ENCODE results near the gene ITGA3. TPM values are rescaled to one million over a fixed set of nuclear protein-coding genes. Genes with fewer than 3 reads are reported as not detected.

ITGA3 gene
- polyA plus RNA-seq, 1 experiment, result 39.9 TPM

GRCh38 chr17:50022463-50023130 is 33.3 kb upstream of the ITGA3 start:
- no peak for TF ChIP-seq CTCF (IDR thresholded peaks at IDR 0.05; ENCODE audit: low read depth, low read length)
- CTCF ChIA-PET, result interaction anchor here (0.8 to 1.1 kb wide), 4 partner anchors 17 to 72 kb away, joined by 3 to 10 read pairs (median 5); partner anchors contain the start of gene PDK2
- no peak overlapping the region for H3K27ac ChIP-seq (ENCODE audit: low read depth, low read length)
- peaks cover 3% of the 10 kb centered on the region for H3K27me3 ChIP-seq (ENCODE audit: control insufficient read depth, insufficient read depth, low read length)
- H3K9me3 ChIP-seq (ENCODE audit: control insufficient read depth, insufficient read depth, low read length), result no peaks in the 10 kb centered on the region
- H3K4me3 ChIP-seq (ENCODE audit: low read depth, low read length), result no peak overlapping the region
- POLR2A ChIA-PET, result no interaction called here
- DNase-seq (ENCODE audit: low read depth, low spot score), result no peak

GRCh38 chr17:50023520-50023919 is 32.4 kb upstream of the ITGA3 start:
- TF ChIP-seq CTCF (IDR thresholded peaks at IDR 0.05; ENCODE audit: low read depth, low read length), result no peak
- no peak overlapping the region for H3K4me3 ChIP-seq (ENCODE audit: low read depth, low read length)
- no peak for DNase-seq (ENCODE audit: low read depth, low spot score)
- ChIA-PET POLR2A (no interaction called here), CTCF (no interaction called here)
- no peaks in the 10 kb centered on the region for H3K9me3 ChIP-seq (ENCODE audit: control insufficient read depth, insufficient read depth, low read length)
- no peak overlapping the region for H3K27ac ChIP-seq (ENCODE audit: low read depth, low read length)
- H3K27me3 ChIP-seq (ENCODE audit: control insufficient read depth, insufficient read depth, low read length), result peaks cover 3% of the 10 kb centered on the region

- no peak for DNase-seq (ENCODE audit: low read depth, low spot score)
- POLR2A ChIA-PET, result no interaction called here
- H3K27me3 ChIP-seq (ENCODE audit: control insufficient read depth, insufficient read depth, low read length), result peaks cover 3% of the 10 kb centered on the region
- CTCF ChIA-PET, result interaction anchor here (2.7 to 4.5 kb wide), 2 partner anchors 62 to 69 kb away, joined by 32 to 85 read pairs; no protein-coding TSS in a partner anchor
- no peak overlapping the region for H3K4me3 ChIP-seq (ENCODE audit: low read depth, low read length)
- no peak for TF ChIP-seq CTCF (IDR thresholded peaks at IDR 0.05; ENCODE audit: low read depth, low read length)
- H3K27ac ChIP-seq (ENCODE audit: low read depth, low read length), result no peak overlapping the region
- H3K9me3 ChIP-seq (ENCODE audit: control insufficient read depth, insufficient read depth, low read length), result no peaks in the 10 kb centered on the region
These were observed 31.1 kb upstream of the ITGA3 start for GRCh38 chr17:50024808-50025207.

GRCh38 chr17:50026046-50026675 is 29.7 kb upstream of the ITGA3 start:
- Histone ChIP-seq H3K4me3 (ENCODE audit: low read depth, low read length) (no peak overlapping the region), H3K9me3 (ENCODE audit: control insufficient read depth, insufficient read depth, low read length) (no peaks in the 10 kb centered on the region), H3K27me3 (ENCODE audit: control insufficient read depth, insufficient read depth, low read length) (no peaks in the 10 kb centered on the region), H3K27ac (ENCODE audit: low read depth, low read length) (no peak overlapping the region)
- POLR2A ChIA-PET, result interaction anchor here (0.6 kb wide), 1 partner anchor 20 kb away, joined by 5 read pairs; no protein-coding TSS in a partner anchor
- CTCF ChIA-PET, result interaction anchor here (1.0 to 4.5 kb wide), 10 partner anchors 10 to 293 kb away, joined by 3 to 85 read pairs (median 8); no protein-coding TSS in a partner anchor
- TF ChIP-seq CTCF (IDR thresholded peaks at IDR 0.05; ENCODE audit: low read depth, low read length), result no peak
- DNase-seq (ENCODE audit: low read depth, low spot score), result no peak

GRCh38 chr17:50026837-50027171 is 29.1 kb upstream of the ITGA3 start:
- Histone ChIP-seq H3K4me3 (ENCODE audit: low read depth, low read length) (peak overlapping the region; percentile 51), H3K27me3 (ENCODE audit: control insufficient read depth, insufficient read depth, low read length) (no peaks in the 10 kb centered on the region), H3K9me3 (ENCODE audit: control insufficient read depth, insufficient read depth, low read length) (no peaks in the 10 kb centered on the region), H3K27ac (ENCODE audit: low read depth, low read length) (peak overlapping the region; percentile 91)
- CTCF ChIA-PET, result interaction anchor here (0.6 to 4.5 kb wide), 13 partner anchors 9 to 292 kb away, joined by 3 to 85 read pairs (median 7); no protein-coding TSS in a partner anchor
- peak; percentile 90 for TF ChIP-seq CTCF (IDR thresholded peaks at IDR 0.05; ENCODE audit: low read depth, low read length)
- DNase-seq (ENCODE audit: low read depth, low spot score), result no peak
- POLR2A ChIA-PET, result interaction anchor here (0.6 kb wide), 1 partner anchor 19 kb away, joined by 5 read pairs; no protein-coding TSS in a partner anchor
